Calu3 (cell line): ENCODE results near the gene PPFIBP1. TPM values are rescaled to one million over a fixed set of nuclear protein-coding genes. Genes with fewer than 3 reads are reported as not detected.

Experiments used
- BruUV-seq: library from RNA; stranded (reverse); fragments of 400-500 nt; replicated peaks from 2 replicates; lab custom pipeline; 2021; lab: Mats Ljungman, UMichigan
- CTCF ChIA-PET: fragments of 300-600 bp; sonication (Branson Sonifier 250); formaldehyde crosslinking; loops from one replicate; lab custom pipeline; 2022; ENCODE audit warnings: antibody characterized with exemption; lab: Charles Lee
- DNase-seq: peaks from one replicate; pipeline ENCODE4 v3.0.0; 2022
- H3K27ac Mint-ChIP-seq: one replicate; pipeline ENCODE4 v1.8.0; 2022; ENCODE audit warnings: mixed read lengths; ENCODE audit not compliant: unreplicated experiment
- H3K27me3 Mint-ChIP-seq: one replicate; pipeline ENCODE4 v1.8.0; 2022; ENCODE audit warnings: mixed read lengths; ENCODE audit not compliant: unreplicated experiment
- H3K36me3 Mint-ChIP-seq: one replicate; pipeline ENCODE4 v1.8.0; 2022; ENCODE audit warnings: mild to moderate bottlenecking, moderate library complexity, mixed read lengths; ENCODE audit not compliant: insufficient read depth, unreplicated experiment
- H3K4me1 Mint-ChIP-seq: one replicate; pipeline ENCODE4 v1.8.0; 2022; ENCODE audit warnings: mild to moderate bottlenecking, low read depth, mixed read lengths; ENCODE audit not compliant: unreplicated experiment
- H3K4me3 Mint-ChIP-seq: one replicate; pipeline ENCODE4 v1.8.0; 2022; ENCODE audit warnings: mild to moderate bottlenecking, low read depth, moderate library complexity, mixed read lengths; ENCODE audit not compliant: unreplicated experiment
- H3K9me3 Mint-ChIP-seq: one replicate; pipeline ENCODE4 v1.8.0; 2022; ENCODE audit warnings: low read depth, mixed read lengths; ENCODE audit not compliant: unreplicated experiment
- CTCF ChIP-seq: fragments of 200-600 bp; IDR thresholded peaks from one replicate; pipeline ENCODE4 v1.8.0; 2022; ENCODE audit warnings: antibody characterized with exemption; ENCODE audit not compliant: unreplicated experiment
- intact Hi-C: fragments of 100-400 bp; cut with micrococcal nuclease; formaldehyde crosslinking; loops from one replicate; pipeline ENCODE4 v1.10.0; 2022; ENCODE audit not compliant: unreplicated experiment
- total RNA-seq: library from RNA; stranded (reverse); gene quantifications from 2 replicates; pipeline ENCODE4 v1.2.3, GENCODE V29; 2022

PPFIBP1 gene
- total RNA-seq, 1 experiment from 2014 or later: 58.7 TPM

GRCh38 chr12:27682534-27682933 is 158.5 kb downstream of the PPFIBP1 start:
- Mint-ChIP-seq H3K4me1 (no peaks in the 10 kb centered on the region), H3K4me3 (no peak overlapping the region), H3K27me3 (no peaks in the 10 kb centered on the region), H3K9me3 (no peaks in the 10 kb centered on the region), H3K27ac (no peak overlapping the region), H3K36me3 (peaks cover 6% of the 10 kb centered on the region)
- no TSS peak for BruUV-seq
- CTCF ChIA-PET: interaction anchor here (0.7 kb wide), 1 partner anchor 10 kb away, joined by 4 read pairs; no protein-coding TSS in a partner anchor
- DNase-seq: no peak
- TF ChIP-seq CTCF: no peak
- intact Hi-C loops: no loop called here

- no peaks in the 10 kb centered on the region for H3K27me3 Mint-ChIP-seq
- H3K4me3 Mint-ChIP-seq: no peak overlapping the region
- H3K9me3 Mint-ChIP-seq: no peaks in the 10 kb centered on the region
- BruUV-seq: no TSS peak
- no peak overlapping the region for H3K27ac Mint-ChIP-seq
- TF ChIP-seq CTCF: no peak
- no peak for DNase-seq
- intact Hi-C loops: no loop called here
- H3K36me3 Mint-ChIP-seq: no peaks in the 10 kb centered on the region
- no peaks in the 10 kb centered on the region for H3K4me1 Mint-ChIP-seq
- CTCF ChIA-PET: no interaction called here
Observed at GRCh38 chr12:27685274-27685673, 161.3 kb downstream of the PPFIBP1 start.

- Mint-ChIP-seq H3K9me3 (no peaks in the 10 kb centered on the region), H3K27ac (no peak overlapping the region), H3K4me3 (no peak overlapping the region), H3K27me3 (no peaks in the 10 kb centered on the region), H3K4me1 (no peaks in the 10 kb centered on the region), H3K36me3 (no peaks in the 10 kb centered on the region)
- no peak for TF ChIP-seq CTCF
- BruUV-seq: no TSS peak
- DNase-seq: no peak
- intact Hi-C loops: no loop called here
- CTCF ChIA-PET: no interaction called here
Observed at GRCh38 chr12:27686147-27686546, 162.1 kb downstream of the PPFIBP1 start.

- H3K27me3 Mint-ChIP-seq: no peaks in the 10 kb centered on the region
- no TSS peak for BruUV-seq
- DNase-seq: no peak
- no peaks in the 10 kb centered on the region for H3K4me1 Mint-ChIP-seq
- CTCF ChIA-PET: interaction anchor here (0.5 to 1.0 kb wide), 2 partner anchors 13 to 76 kb away, joined by 3 read pairs; no protein-coding TSS in a partner anchor
- no peaks in the 10 kb centered on the region for H3K36me3 Mint-ChIP-seq
- H3K4me3 Mint-ChIP-seq: no peak overlapping the region
- no peak for TF ChIP-seq CTCF
- no peak overlapping the region for H3K27ac Mint-ChIP-seq
- no peaks in the 10 kb centered on the region for H3K9me3 Mint-ChIP-seq
- intact Hi-C loops: no loop called here
Observed at GRCh38 chr12:27688671-27689070, 164.7 kb downstream of the PPFIBP1 start.
